ENCODE data around the gene KCNC2.

The KCNC2 gene

DNA sequence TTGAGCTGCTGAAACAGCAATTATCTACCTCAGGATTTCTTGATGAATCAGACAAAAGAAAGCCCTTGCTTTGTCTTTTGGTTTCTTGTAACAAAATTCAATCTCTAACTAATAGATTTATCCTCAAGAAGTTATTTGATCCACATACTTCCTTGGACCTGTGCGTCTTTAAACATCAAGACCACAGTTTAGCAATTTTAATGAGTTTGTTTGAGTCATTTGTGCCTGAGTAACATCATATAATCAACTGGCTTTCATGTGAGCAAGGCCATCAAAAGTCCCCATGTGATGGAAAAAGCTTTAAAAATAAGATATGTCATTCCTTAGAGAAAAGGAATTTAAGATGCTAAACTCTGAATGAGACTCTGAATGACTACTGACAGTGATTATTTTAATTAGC lies 52.3 kb downstream of the KCNC2 start:
- DNase-seq = no peak

DNA sequence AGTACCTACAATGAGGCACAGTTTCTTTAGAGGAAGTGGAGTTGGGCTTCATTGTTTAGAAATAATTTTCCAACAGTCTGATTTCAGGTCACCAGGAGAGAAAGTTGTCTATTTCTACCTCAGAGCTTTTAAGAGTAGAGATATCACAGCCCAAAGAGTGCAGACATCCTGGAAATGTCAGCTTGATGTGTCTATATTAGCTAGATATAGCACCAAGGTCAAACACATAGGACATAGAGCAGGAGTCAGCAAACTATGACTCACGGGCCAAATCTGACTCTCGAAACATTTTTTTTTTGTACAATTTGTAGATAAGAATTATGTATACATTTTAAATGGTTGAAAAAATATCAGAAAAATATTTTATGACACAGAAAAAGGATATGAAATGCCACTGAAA lies 53.7 kb downstream of the KCNC2 start:
- DNase-seq = no peak

DNA sequence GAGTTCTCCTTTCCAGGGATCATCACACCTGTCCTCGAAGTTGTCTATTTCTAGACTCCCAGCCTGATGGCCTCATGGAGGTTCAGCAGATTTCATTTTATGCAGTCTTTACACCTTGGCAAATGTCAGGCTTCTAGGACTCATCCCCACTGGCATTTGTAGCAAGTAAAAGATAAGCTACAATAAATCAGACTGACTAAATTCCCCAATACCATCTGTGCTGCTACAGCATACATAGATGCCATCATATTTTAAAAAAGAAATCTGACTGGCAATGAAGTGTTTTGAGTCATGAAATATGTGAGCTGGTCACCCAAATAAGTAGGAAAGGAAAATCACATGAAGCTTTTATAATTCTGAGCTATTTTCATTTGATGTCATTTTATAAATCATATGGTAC lies 55.3 kb downstream of the KCNC2 start:
- no peak for DNase-seq

DNA sequence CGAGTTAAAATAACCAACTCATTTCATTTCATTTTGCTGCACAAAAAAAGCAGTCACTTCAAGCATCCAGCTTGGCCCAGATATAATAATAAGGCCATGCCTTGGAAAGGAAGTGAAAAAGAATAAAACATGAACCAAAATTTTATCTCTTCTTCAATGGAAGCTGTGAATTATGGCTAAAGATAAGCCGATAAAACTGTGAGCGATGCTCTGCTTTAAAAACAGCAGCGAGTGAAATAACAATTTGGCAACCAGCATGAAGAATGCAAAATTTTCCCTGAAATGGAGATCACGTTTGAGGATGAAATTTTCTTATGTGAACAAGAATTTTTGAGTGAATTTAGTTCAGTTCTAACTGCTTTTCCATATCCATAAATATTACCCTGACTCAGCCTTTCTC lies 70.4 kb downstream of the KCNC2 start:
- no peak for DNase-seq

DNA sequence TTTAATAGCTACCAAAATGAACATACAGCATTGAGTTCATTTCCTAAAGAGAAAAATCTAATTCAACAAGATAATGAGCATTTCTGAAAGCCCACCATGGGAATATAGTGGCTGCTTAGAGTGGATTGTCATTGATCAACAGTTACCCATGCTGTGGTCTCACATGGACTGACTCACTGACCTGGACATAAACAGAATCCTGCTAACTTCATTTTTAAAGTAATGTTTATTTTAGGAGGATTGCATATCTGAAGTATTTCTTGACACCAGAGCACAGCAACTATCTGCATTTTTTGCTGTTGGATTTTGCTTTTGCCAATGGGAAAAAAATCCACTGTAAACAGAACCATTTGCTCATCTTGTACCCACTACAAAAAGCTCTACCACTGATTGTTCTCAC lies 71.7 kb downstream of the KCNC2 start:
- DNase-seq = no peak

DNA sequence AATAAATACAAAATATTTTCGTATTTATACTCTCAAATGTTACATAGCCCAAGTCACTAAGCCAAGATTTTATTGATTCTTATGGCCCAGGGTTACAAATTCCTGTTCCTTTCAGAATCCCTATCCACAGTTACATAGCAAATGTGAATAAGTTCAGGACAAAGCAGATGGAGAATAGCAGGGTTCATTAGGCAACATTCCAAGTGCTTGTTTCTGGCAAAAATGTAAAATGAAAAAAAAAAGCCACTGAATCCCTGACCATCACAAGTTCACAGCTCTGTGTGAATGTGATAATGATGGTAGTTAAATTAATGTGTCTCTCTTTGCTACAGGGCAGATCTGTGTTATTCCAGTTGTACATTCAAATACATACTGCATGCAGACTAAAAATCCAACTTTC lies 74.6 kb downstream of the KCNC2 start:
- no peak for DNase-seq

DNA sequence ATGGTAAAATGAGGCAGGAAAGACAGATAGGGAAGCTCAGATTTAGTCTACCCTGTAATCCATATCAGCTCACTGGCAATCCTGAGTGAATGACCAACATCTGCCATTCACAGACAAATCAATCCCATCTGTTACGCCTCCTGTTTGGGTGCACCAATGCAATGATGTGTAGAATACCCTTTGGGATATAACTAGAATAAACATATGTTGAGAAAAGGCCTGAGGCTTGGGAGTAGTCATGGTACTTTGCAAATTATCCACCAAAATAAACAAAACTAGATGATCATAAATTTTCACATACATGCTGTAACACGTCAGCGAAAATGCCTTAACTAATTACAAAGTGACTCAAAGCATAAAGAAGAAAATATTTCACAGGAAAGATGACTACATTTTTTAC lies 78.8 kb downstream of the KCNC2 start:
- no peak for DNase-seq

DNA sequence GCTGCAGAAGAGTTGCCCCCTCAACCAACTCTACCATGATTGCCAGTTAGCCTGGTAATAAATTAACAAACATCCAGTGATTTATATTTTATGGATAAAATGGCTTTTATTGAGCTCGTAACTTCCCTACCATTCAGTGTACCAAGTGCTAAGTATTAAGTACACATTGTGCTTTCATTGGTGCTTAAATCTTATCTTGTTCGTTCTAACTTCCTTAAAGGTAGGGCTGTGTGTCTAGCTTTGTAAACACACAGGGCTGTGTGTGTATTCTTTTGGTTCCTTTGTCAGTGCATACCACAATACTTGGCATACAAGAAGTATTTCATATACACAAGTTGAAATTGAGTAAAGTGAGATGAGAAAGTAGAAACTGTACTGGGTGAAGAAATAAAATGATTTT lies 80.4 kb downstream of the KCNC2 start:
- DNase-seq = no peak

DNA sequence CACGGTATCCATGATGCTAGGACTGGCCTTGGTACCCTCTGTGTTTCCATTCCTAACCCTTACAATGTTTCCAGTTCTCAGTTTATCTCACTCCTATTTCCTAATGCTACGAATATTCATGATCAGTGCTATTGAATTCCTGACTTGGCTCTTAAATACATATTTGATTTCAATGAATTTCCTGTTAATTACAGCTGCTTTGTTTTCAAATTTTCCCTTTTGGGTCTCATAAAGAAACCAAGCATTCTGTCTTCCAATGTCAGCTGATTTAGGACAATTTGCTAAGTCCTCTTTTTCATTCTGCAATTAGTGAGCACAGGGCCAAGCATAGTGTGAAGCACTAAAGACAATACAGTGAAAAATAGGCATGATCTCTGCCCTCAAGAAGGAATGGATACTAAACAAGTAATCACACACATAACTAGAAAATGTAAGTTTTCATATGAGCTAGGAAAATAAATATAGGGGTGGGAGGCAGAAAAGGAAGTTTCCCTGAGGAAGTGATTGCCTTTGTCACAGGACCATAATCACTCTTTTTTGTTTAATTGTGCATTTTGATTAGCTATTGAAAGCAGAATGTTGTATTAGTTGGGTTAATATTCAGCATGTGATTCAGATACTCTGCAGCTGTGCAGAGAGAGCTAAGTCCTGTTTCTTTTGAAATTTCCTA lies 88.5 kb downstream of the KCNC2 start:
- DNase-seq = no peak

DNA sequence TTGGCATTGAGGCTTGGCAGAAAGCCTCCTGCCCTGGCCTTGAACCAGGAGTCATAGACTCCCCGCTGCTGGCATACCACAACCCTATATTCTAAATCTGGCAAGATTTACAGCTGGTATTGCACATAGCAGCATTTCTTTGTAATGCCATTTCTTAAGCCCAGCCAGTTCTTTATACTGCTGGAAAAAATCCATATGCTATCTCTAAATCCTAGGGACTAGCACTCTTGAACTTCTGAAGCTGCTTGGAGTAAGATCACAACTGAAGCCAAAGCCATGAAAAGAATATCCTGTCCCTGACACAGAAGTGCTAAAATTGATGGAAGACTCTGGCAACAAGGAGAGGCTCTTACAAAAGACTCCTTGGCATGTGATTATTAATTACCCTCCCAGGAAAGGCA lies 89.3 kb downstream of the KCNC2 start:
- DNase-seq = no peak

DNA sequence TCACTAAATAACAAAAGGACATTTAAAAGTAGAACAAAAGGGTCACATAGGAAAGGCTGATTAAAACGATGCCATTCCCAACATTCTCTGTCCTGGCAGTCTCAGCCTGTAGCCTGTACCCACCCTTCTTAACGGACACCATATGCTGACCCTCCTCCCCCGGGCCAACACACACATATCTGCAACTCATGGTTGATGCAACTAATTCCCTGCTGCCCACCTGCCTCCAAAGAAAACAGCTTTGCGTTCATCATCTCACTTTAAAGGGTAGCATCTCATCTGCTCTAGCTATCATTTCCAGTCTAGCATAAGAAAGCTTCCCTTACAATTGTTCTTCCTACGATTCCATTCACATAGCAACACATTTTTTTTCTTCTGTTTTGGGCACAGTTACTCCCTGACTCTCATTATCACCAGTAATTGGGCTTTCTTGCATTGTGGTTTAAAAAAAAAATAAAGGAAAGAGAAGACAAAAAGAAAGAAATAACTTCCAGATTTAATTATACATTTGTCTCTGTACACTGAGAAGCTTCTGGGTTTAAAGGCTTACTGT lies 92.9 kb downstream of the KCNC2 start:
- no peak for DNase-seq

DNA sequence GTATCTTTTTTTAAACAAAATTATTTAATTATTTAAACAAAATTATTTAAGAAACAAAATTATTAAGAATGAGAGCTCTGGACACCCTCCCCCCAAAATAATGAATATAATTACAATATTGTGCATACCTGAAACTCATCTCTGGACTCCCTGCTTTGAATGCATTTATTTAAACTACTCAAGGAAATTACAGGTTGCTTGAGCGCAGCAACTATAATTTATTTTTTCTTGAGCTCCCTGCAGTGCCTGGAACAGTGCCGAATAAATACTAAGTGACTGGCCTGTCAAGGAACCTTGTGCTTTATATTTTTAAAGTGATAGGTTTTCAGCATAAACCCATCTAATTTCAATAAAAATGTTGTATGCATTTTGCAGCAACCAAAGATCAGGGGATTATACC lies 93.9 kb downstream of the KCNC2 start:
- DNase-seq = no peak

DNA sequence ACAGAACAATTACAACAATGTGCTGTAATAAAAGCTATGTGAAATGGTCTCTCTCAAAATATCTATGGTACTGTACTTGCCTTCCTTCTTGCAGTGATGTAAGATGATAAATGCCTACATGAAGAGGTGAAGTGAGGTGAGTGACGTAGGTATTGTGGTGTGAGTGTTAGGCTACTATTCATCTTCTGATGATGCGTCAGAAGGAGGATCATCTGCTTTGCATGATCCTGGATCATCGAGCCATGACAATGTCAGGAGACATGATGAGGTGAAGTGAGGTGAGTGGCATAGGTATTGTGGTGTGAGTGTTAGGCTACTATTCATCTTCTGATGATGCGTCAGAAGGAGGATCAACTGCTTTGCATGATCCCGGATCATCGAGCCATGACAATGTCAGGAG lies 105.8 kb downstream of the KCNC2 start:
- DNase-seq = no peak

DNA sequence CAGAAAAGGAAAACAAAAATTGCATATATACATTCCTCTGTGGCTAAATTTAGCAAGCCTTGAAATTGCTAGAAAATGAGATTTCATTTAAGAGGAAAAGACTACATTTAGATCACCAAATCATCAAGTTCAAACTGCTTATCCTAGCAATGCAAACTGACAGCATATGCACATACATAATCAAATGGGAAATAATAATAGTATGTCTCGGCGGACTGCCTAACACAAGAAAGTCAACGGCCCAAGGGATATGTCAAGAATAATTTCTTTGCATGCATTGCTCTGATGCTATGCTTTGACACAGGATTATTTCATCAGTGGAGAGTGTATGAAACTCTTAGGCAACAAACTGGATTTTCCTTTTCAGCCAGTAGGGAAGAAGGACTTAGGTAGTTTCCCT lies 107.9 kb downstream of the KCNC2 start:
- no peak for DNase-seq

DNA sequence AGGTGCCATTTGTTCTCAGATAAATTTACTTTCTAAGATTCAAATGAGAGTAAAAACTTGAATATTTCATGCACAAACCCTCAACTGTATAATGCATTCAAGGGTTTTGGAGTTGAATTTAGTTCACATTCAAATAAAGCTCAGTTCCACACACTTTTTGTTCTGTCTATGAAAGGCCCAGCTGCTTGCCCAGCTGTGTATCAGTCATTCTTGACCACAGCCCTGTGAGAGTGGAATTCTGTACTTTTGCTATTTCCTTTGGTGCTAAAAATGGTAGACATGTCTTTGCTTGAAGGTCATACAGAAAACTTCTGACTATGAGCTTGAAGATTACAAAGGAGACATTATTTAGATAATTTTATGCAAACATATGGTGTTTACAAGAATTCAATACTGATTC lies 110.4 kb downstream of the KCNC2 start:
- no peak for DNase-seq

DNA sequence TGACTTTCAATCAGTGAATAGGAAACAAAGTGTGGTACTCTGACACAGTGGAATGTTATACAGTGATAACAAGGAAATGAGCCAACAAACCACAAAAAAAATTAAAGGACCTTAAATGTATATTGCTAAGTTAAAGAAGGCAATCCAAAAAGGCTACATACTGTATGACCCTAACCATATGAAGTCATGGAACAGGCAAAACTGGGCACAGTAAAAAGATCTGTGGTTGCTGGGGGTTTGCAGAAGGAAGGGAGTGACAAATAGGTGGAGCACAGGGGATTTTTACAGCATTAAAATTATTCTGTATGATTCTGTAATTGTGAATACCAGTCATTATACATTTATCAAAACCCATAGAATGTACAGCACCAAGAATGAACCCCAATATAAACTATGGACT lies 112.6 kb downstream of the KCNC2 start:
- no peak for DNase-seq

DNA sequence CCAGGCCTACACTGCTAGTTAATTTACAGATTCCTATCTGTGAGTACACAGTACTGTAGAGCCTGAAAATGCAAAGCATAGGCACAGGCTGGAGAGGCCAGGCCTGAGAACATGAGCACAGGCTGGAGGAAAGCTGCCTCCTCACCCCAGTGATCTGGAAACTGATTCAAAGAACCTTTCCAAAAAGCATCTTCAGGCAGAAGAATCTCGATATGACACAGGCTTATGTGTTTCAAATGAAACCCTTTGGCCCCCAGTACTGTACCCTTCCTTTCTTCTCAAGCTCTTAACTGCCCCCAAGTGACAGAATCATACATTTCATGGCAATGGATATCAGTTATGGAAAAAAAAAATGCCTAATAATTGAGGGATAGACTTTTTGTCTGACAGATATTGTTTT lies 122.0 kb downstream of the KCNC2 start:
- DNase-seq = no peak

DNA sequence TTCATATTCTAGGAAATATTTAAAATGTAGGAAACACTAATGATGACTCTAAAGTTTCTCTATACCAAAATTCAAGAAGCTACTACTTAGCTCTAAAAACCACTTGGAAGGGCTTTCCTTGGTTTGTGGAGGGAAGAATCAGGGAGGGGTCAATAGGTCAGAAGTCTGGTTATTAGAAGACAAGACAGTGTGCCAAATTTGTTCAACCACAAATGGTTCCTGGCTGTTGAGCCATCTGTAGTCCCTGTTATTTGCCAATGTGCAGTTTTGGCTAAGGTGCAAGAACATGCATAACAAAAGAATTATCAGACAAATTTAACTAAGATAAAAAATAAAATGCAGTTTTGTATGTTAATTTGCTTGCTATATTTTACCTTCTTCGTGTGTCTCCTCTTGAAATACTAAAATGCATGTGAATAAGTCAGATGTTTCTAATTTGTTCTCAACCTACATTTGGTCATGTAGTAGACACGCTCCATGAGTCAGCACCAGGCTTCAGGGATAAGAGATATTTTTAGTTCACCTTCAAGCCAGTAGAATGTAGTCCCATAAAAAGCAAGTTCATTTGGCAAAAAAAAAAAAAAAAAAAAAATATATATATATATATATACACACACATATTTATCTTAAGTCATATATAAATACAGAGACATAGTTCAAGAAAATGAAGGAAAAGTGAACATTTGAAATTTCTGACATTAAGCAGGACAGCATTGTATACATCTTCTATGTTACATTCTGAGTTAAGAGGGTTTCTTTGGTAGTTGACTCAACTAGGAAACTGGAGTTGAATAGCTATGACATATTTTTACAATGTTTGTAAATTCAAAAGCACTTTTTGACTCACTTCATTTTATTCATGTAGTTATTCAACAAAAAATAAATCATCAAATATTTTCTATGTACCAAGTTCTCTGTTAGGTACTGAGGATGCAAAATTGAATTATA lies 123.3 kb downstream of the KCNC2 start:
- no peak for DNase-seq

DNA sequence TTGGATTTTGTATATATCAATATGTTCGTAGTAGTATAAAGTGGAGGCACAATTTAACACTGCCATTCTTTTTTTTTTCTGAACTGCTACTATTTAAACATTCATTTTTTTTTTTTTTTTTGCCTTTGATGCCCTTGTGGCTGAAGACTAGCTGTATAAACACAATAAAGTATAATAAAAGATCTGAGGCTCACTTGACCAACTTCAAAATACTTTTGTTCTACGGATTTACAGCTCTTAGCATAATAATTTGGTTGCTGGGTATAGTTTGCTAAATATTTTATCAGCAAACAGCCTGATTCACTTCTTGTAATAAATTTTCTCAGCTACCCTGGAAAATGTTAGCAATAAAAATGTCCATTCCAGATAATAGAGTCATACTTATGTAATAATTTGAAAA lies 128.3 kb downstream of the KCNC2 start:
- no peak for DNase-seq

DNA sequence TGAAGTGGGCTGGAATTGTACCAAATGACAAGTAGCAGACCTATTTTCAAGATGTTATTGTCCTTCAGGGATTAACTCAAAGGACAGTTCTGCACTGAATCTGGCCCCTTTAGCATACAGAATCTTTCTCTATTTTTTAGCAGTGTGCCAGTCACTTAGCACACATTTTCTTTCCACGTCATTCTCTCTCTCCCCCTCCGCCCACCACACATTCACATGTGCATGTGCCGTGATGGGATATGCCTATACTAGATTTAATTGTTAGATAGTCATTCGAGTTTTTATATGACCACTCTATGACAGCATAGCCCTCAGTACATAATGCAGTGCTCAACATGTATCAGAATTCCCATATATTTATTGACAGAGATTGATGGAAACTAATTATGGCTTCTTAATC lies 129.1 kb downstream of the KCNC2 start:
- no peak for DNase-seq

DNA sequence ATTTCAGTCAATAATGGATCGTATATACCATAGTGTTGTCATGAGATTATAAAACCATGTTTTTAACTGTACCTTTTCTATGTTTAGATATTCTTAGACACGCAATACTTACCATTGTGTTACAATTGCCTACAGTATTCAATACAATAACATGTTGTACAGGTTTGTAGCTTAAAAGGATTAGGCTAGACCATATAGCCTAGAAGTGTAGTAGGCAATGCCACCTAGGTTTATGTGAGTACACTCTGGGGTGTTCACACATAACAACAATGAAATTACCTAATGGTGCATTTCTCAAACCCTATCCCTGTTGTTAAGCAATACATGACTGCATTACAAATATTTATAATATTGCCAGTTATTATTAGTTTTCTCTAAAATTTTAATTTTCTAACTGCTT lies 144.2 kb downstream of the KCNC2 start:
- DNase-seq = no peak

DNA sequence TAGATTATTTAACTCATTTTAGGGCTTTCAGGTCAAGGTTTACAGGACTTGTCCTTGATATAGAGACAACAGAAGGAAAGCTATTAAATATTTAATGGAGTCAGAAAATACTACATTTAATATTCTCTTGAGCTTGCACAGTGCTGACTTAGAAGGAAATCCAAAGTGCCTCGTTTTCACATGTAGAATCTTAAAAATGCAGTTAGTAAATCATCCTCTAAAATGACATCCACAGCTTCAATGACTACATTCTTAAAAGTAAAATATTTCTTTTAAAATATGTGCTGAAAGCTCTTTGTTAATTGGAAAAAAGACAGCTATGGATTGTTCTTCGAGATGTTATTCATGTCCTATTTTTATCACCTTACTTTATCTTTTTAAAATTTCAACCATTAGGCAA lies 146.9 kb downstream of the KCNC2 start:
- DNase-seq = no peak

DNA sequence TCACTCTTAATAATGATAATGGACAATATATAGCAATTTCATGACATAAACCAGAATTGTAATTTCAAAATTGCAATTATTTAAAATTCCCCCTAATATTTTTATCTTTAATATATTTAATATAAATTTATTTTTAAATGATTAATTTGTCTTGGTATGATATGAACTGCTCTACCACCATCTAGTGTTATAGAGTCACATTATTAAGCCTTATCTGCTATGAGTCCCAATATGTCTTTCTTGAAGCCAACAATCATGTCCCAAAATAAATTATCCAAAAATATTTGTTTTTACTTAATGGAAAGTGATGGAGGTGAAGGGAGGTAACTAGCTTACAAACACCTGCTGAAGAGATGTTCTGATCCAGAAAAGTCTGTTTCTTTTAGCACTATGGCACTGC lies 151.4 kb downstream of the KCNC2 start:
- no peak for DNase-seq

DNA sequence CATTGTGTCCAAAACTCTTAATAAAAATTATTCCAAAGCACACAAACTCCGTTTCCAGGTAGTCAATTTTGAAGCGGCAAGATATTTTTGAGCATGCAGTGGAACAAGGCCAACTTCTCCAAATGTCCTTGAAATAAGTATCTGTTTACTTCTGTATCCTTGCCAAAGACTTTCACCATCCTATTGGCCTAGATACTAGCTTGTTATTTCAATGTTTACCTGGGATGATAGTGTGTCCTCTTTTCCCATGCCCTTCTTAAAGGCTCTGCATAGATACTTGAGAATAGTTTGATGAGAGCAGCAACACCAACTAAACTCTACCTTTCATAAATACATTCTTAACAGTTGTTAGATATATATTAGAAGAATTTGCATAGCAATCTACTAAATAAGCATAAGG lies 160.9 kb downstream of the KCNC2 start:
- no peak for DNase-seq

Measured in effector CD8-positive, alpha-beta T cell (primary cell).